Karpas-422 (cell line): ENCODE results near the gene DCTPP1. TPM values are rescaled to one million over a fixed set of nuclear protein-coding genes. Genes with fewer than 3 reads are reported as not detected.

Source experiments
- DNase-seq: peaks from one replicate; pipeline ENCODE4 v3.0.0-alpha.2; 2015
- H2AFZ ChIP-seq: fragments of 200-600 bp; sonication (generic); 2 replicates; pipeline ENCODE4 v1.6.1; 2014; ENCODE audit warnings: antibody characterized with exemption, low read length, mixed read lengths
- H3K27ac ChIP-seq: fragments of 200-600 bp; sonication (generic); 2 replicates; pipeline ENCODE4 v1.5.1; 2014; ENCODE audit warnings: mild to moderate bottlenecking, low read length, moderate library complexity
- H3K27me3 ChIP-seq: fragments of 200-600 bp; sonication (generic); 2 replicates; pipeline ENCODE4 v1.6.1; 2014; ENCODE audit warnings: low read length, mixed read lengths
- H3K36me3 ChIP-seq: fragments of 200-600 bp; sonication (generic); 2 replicates; pipeline ENCODE4 v1.6.1; 2014; ENCODE audit warnings: low read length, mixed read lengths; ENCODE audit not compliant: insufficient read depth
- H3K4me1 ChIP-seq: fragments of 200-600 bp; sonication (generic); 2 replicates; pipeline ENCODE4 v1.6.1; 2014; ENCODE audit warnings: mild to moderate bottlenecking, low read length, mixed read lengths
- H3K4me2 ChIP-seq: fragments of 200-600 bp; sonication (generic); 2 replicates; pipeline ENCODE4 v1.6.1; 2014; ENCODE audit warnings: low read length, low read depth, mild to moderate bottlenecking; ENCODE audit not compliant: poor library complexity, severe bottlenecking
- H3K4me3 ChIP-seq: fragments of 200-600 bp; sonication (generic); 2 replicates; pipeline ENCODE4 v1.5.1; 2014; ENCODE audit warnings: mild to moderate bottlenecking, antibody characterized with exemption, low read length, mixed read lengths
- H3K79me2 ChIP-seq: fragments of 200-600 bp; sonication (generic); 2 replicates; pipeline ENCODE4 v1.6.1; 2014; ENCODE audit warnings: mild to moderate bottlenecking, low read length, mixed read lengths
- H3K9ac ChIP-seq: fragments of 200-600 bp; sonication (generic); 2 replicates; pipeline ENCODE4 v1.6.0; 2014; ENCODE audit warnings: low read length
- H3K9me2 ChIP-seq: fragments of 200-600 bp; sonication (generic), shearing (Covaris generic); replicated peaks from 2 replicates; pipeline ENCODE4 v1.6.0; 2014; ENCODE audit warnings: mild to moderate bottlenecking, low read length, moderate library complexity; ENCODE audit not compliant: insufficient read depth
- H3K9me3 ChIP-seq: fragments of 300-700, 200-600 bp; sonication (generic); 2 replicates; pipeline ENCODE4 v1.6.1; 2014; ENCODE audit warnings: low read length, mixed read lengths
- H4K20me1 ChIP-seq: fragments of 200-600 bp; sonication (generic); 2 replicates; pipeline ENCODE4 v1.6.1; 2014; ENCODE audit warnings: mild to moderate bottlenecking, antibody characterized with exemption, low read length, low read depth; ENCODE audit not compliant: insufficient read depth
- total RNA-seq: library from RNA; depleted of rRNA; stranded (reverse); fragments of >200 nt; shearing (Covaris generic); gene quantifications from 2 replicates; pipeline ENCODE4 v1.2.3, GENCODE V29; 2014; ENCODE audit warnings: low replicate concordance

DCTPP1 gene
- total RNA-seq, 1 experiment from 2014 or later: 31.3 TPM

- H3K9me2 ChIP-seq: no peaks in the 10 kb centered on the region
- no peaks in the 10 kb centered on the region for H3K27me3 ChIP-seq
- peak overlapping the region; percentile 97 for H3K4me2 ChIP-seq
- DNase-seq: no peak
- peaks cover 11% of the 10 kb centered on the region; the same call in 1 of the 2 replicates for H3K36me3 ChIP-seq
- H3K4me3 ChIP-seq: peak overlapping the region; percentile 89
- H4K20me1 ChIP-seq: peaks cover 22% of the 10 kb centered on the region
- no peak overlapping the region for H2AFZ ChIP-seq
- H3K27ac ChIP-seq: no peak overlapping the region
- H3K4me1 ChIP-seq: peaks cover 34% of the 10 kb centered on the region
- no peaks in the 10 kb centered on the region for H3K9me3 ChIP-seq
- H3K9ac ChIP-seq: peak overlapping the region; percentile 99
- peaks cover 23% of the 10 kb centered on the region for H3K79me2 ChIP-seq
Measured at GRCh38 chr16:30444231-30445148, 14.7 kb upstream of the DCTPP1 start.

- peaks cover 11% of the 10 kb centered on the region; the same call in 1 of the 2 replicates for H3K36me3 ChIP-seq
- H2AFZ ChIP-seq: no peak overlapping the region
- H3K27me3 ChIP-seq: no peaks in the 10 kb centered on the region
- peaks cover 39% of the 10 kb centered on the region for H3K4me1 ChIP-seq
- H4K20me1 ChIP-seq: peaks cover 22% of the 10 kb centered on the region
- peaks cover 23% of the 10 kb centered on the region for H3K79me2 ChIP-seq
- H3K27ac ChIP-seq: no peak overlapping the region
- no peak overlapping the region for H3K9ac ChIP-seq
- no peaks in the 10 kb centered on the region for H3K9me3 ChIP-seq
- no peak for DNase-seq
- H3K9me2 ChIP-seq: no peaks in the 10 kb centered on the region
- H3K4me3 ChIP-seq: no peak overlapping the region
- peak overlapping the region; percentile 97 for H3K4me2 ChIP-seq
Measured at GRCh38 chr16:30443631-30444030, 13.8 kb upstream of the DCTPP1 start.

GRCh38 chr16:30439720-30440348 lies 10.0 kb upstream of the DCTPP1 start:
- Histone ChIP-seq H3K9me2 (no peaks in the 10 kb centered on the region), H3K4me1 (peaks cover 30% of the 10 kb centered on the region), H4K20me1 (peaks cover 17% of the 10 kb centered on the region), H3K4me2 (peak overlapping the region; percentile 23), H3K27me3 (no peaks in the 10 kb centered on the region), H3K4me3 (no peak overlapping the region), H3K9me3 (no peaks in the 10 kb centered on the region), H3K9ac (no peak overlapping the region), H3K79me2 (peaks cover 15% of the 10 kb centered on the region), H3K36me3 (peaks cover 11% of the 10 kb centered on the region; the same call in 1 of the 2 replicates), H3K27ac (no peak overlapping the region), H2AFZ (no peak overlapping the region)
- peak; percentile 65 for DNase-seq

GRCh38 chr16:30438835-30439234 lies 9.0 kb upstream of the DCTPP1 start:
- H3K9ac ChIP-seq: no peak overlapping the region
- peaks cover 7% of the 10 kb centered on the region; the same call in 1 of the 2 replicates for H4K20me1 ChIP-seq
- H2AFZ ChIP-seq: no peak overlapping the region
- H3K9me3 ChIP-seq: no peaks in the 10 kb centered on the region
- H3K27ac ChIP-seq: no peak overlapping the region
- H3K27me3 ChIP-seq: no peaks in the 10 kb centered on the region
- peaks cover 20% of the 10 kb centered on the region for H3K4me1 ChIP-seq
- peaks cover 6% of the 10 kb centered on the region; the same call in 1 of the 2 replicates for H3K36me3 ChIP-seq
- H3K79me2 ChIP-seq: peaks cover 5% of the 10 kb centered on the region; the same call in 1 of the 2 replicates
- H3K4me3 ChIP-seq: no peak overlapping the region
- no peaks in the 10 kb centered on the region for H3K9me2 ChIP-seq
- DNase-seq: no peak
- H3K4me2 ChIP-seq: no peak overlapping the region

- H3K4me2 ChIP-seq: no peak overlapping the region
- no peak overlapping the region for H3K4me3 ChIP-seq
- H3K36me3 ChIP-seq: no peaks in the 10 kb centered on the region
- H3K27me3 ChIP-seq: no peaks in the 10 kb centered on the region
- no peaks in the 10 kb centered on the region for H4K20me1 ChIP-seq
- no peak overlapping the region for H2AFZ ChIP-seq
- H3K9me2 ChIP-seq: no peaks in the 10 kb centered on the region
- no peaks in the 10 kb centered on the region for H3K9me3 ChIP-seq
- no peak overlapping the region for H3K9ac ChIP-seq
- no peak overlapping the region for H3K27ac ChIP-seq
- H3K4me1 ChIP-seq: peaks cover 16% of the 10 kb centered on the region
- no peak for DNase-seq
- H3K79me2 ChIP-seq: no peaks in the 10 kb centered on the region
Measured at GRCh38 chr16:30437511-30438046, 7.7 kb upstream of the DCTPP1 start.

- H3K36me3 ChIP-seq: no peaks in the 10 kb centered on the region
Measured at GRCh38 chr16:30434852-30435251, 5.0 kb upstream of the DCTPP1 start.

GRCh38 chr16:30430428-30430970 lies 669 bp upstream of the DCTPP1 start:
- H3K27me3 ChIP-seq: no peaks in the 10 kb centered on the region
- H3K4me1 ChIP-seq: peaks cover 19% of the 10 kb centered on the region
- peak overlapping the region; percentile 55 for H3K4me2 ChIP-seq
- H3K36me3 ChIP-seq: peaks cover 14% of the 10 kb centered on the region
- DNase-seq: no peak
- H3K9ac ChIP-seq: peak overlapping the region; percentile 49
- H3K9me3 ChIP-seq: no peaks in the 10 kb centered on the region
- H3K79me2 ChIP-seq: peaks cover 32% of the 10 kb centered on the region
- peak overlapping the region; percentile 96 for H2AFZ ChIP-seq
- no peak overlapping the region; the same call in 1 of the 2 replicates for H3K27ac ChIP-seq
- H3K4me3 ChIP-seq: peak overlapping the region; percentile 53; the same call in 1 of the 2 replicates
- 0 out of 2 replicates have a peak, but pooled peaks cover 3% of the 10 kb centered on the region for H4K20me1 ChIP-seq
- H3K9me2 ChIP-seq: no peaks in the 10 kb centered on the region

More at GRCh38 chr16:30434852-30435251, 5.0 kb upstream of the DCTPP1 start:
- Histone ChIP-seq H3K27me3 (no peaks in the 10 kb centered on the region), H3K4me2 (no peak overlapping the region), H3K4me1 (peaks cover 16% of the 10 kb centered on the region), H3K4me3 (no peak overlapping the region), H3K9ac (no peak overlapping the region), H3K9me2 (no peaks in the 10 kb centered on the region), H4K20me1 (no peaks in the 10 kb centered on the region), H3K9me3 (no peaks in the 10 kb centered on the region), H3K27ac (no peak overlapping the region), H3K79me2 (peaks cover under 1% of the 10 kb centered on the region), H2AFZ (no peak overlapping the region)
- DNase-seq: no peak

GRCh38 chr16:30429418-30429677 lies 482 bp downstream of the DCTPP1 start:
- Histone ChIP-seq H2AFZ (no peak overlapping the region; the same call in 1 of the 2 replicates), H3K9ac (peak overlapping the region; percentile 79), H3K9me2 (no peaks in the 10 kb centered on the region), H3K9me3 (no peaks in the 10 kb centered on the region), H3K4me2 (peak overlapping the region; percentile 83), H3K4me3 (peak overlapping the region; percentile 81), H3K79me2 (peaks cover 32% of the 10 kb centered on the region), H3K36me3 (peaks cover 14% of the 10 kb centered on the region), H3K27ac (peak overlapping the region; percentile 68), H3K27me3 (no peaks in the 10 kb centered on the region), H3K4me1 (peaks cover 19% of the 10 kb centered on the region), H4K20me1 (0 out of 2 replicates have a peak, but pooled peaks cover 3% of the 10 kb centered on the region)
- DNase-seq: no peak
